GM18951 (cell line): ENCODE results near the gene PSMC3.

Experiments used
- POLR2A ChIP-seq: IDR thresholded peaks from 4 replicates; pipeline ENCODE4 v1.6.1; 2011; ENCODE audit warnings: mild to moderate bottlenecking; ENCODE audit not compliant: insufficient read length, insufficient read depth; ENCODE audit errors: extremely low read depth
- in situ Hi-C: fragments of 300-500 bp; cut with MboI; formaldehyde crosslinking; loops from one replicate; pipeline ENCODE4 v1.12.0; 2022; ENCODE audit warnings: low sequenced_read_pairs, mixed read lengths, inconsistent platforms; ENCODE audit not compliant: unreplicated experiment

Gene PSMC3

GRCh38 chr11:47393163-47394049 is 32.8 kb downstream of the PSMC3 start:
- in situ Hi-C loops = no loop called here
- TF ChIP-seq POLR2A = no peak

- no peak for TF ChIP-seq POLR2A
- in situ Hi-C loops = no loop called here
These were observed 33.6 kb downstream of the PSMC3 start for GRCh38 chr11:47392546-47393162.

- no peak for TF ChIP-seq POLR2A
- in situ Hi-C loops = no loop called here
These were observed 34.4 kb downstream of the PSMC3 start for GRCh38 chr11:47391711-47392432.

GRCh38 chr11:47391077-47391583 is 35.1 kb downstream of the PSMC3 start:
- TF ChIP-seq POLR2A = no peak

GRCh38 chr11:47390422-47390760 is 35.8 kb downstream of the PSMC3 start:
- in situ Hi-C loops = no loop called here
- TF ChIP-seq POLR2A = no peak

More at GRCh38 chr11:47391077-47391583, 35.1 kb downstream of the PSMC3 start:
- in situ Hi-C loops = no loop called here

- no peak for TF ChIP-seq POLR2A
- in situ Hi-C loops = no loop called here
These were observed 36.4 kb downstream of the PSMC3 start for GRCh38 chr11:47389577-47390421.

- no peak for TF ChIP-seq POLR2A
- in situ Hi-C loops = no loop called here
These were observed 37.3 kb downstream of the PSMC3 start for GRCh38 chr11:47388697-47389576.

- in situ Hi-C loops = no loop called here
- no peak for TF ChIP-seq POLR2A
These were observed 38.1 kb downstream of the PSMC3 start for GRCh38 chr11:47387944-47388696.

- TF ChIP-seq POLR2A = no peak
- in situ Hi-C loops = no loop called here
These were observed 41.7 kb downstream of the PSMC3 start for GRCh38 chr11:47384498-47384897.

- in situ Hi-C loops = no loop called here
- TF ChIP-seq POLR2A = no peak
These were observed 43.2 kb downstream of the PSMC3 start for GRCh38 chr11:47383071-47383470.

GRCh38 chr11:47380078-47380477 is 46.2 kb downstream of the PSMC3 start:
- TF ChIP-seq POLR2A = no peak
- in situ Hi-C loops = no loop called here
